Testis (tissue), 3 donors: ENCODE results near the gene TNNI2. TPM values are rescaled to one million over a fixed set of nuclear protein-coding genes. Genes with fewer than 3 reads are reported as not detected.

Experiments used
- DNase-seq: peaks from one replicate; pipeline ENCODE4 v3.0.0-alpha.2; 2019
- H3K27ac ChIP-seq, 2 donors: fragments of 200-600 bp; sonication (generic); one replicate each; pipeline ENCODE4 v1.5.1; 2019
- H3K27me3 ChIP-seq: fragments of 200-600 bp; sonication (generic); one replicate; pipeline ENCODE4 v1.5.1; 2019
- H3K36me3 ChIP-seq: fragments of 200-600 bp; sonication (generic); one replicate; pipeline ENCODE4 v1.5.1; 2017; ENCODE audit warnings: low read depth; ENCODE audit errors: missing control alignments
- H3K4me1 ChIP-seq: fragments of 200-600 bp; sonication (generic); one replicate; pipeline ENCODE4 v1.5.1; 2019
- H3K4me3 ChIP-seq, 2 donors: fragments of 200-600 bp; sonication (generic); one replicate each; pipeline ENCODE4 v1.5.1; 2017 to 2019
- H3K9me3 ChIP-seq: fragments of 200-600 bp; sonication (generic); one replicate; pipeline ENCODE4 v1.5.1; 2017
- CTCF ChIP-seq, 3 experiments: fragments of 450-650 bp in 2 of 3; fragments of 200-600 bp in 1 of 3; sonication (generic) in 1 of 3; IDR thresholded peaks; one replicate each; pipeline ENCODE4 v1.5.1; 2016 to 2019; ENCODE audit warnings: antibody characterized with exemption in 3 of 3, mild to moderate bottlenecking in 2 of 3, moderate library complexity in 1 of 3
- POLR2A ChIP-seq: fragments of 450-650 bp; IDR thresholded peaks from one replicate; pipeline ENCODE4 v1.6.1; 2017; ENCODE audit warnings: antibody characterized with exemption, mild to moderate bottlenecking, moderate library complexity
- WGBS, 2 donors: methylation state at CpG; one replicate each; pipeline ENCODE4 v1.1.5; 2018; 5-methylcytosine and 5-hydroxymethylcytosine counted together
- intact Hi-C: fragments of 100-400 bp; cut with DNase I; formaldehyde crosslinking; loops from one replicate; pipeline ENCODE4 v1.15.1; 2023; ENCODE audit warnings: low total_unique reads
- polyA plus RNA-seq: library from polyadenylated mRNA; stranded (reverse); fragments of 350-450 nt; fragmentation: Illumina TruSeq; extraction: RNeasy Lipid Tissue Mini Kit (QIAGEN cat#74804); gene quantifications from one replicate; pipeline ENCODE4 v1.2.3, GENCODE V29; 2014; ENCODE audit warnings: low read depth, low replicate concordance; ENCODE audit not compliant: insufficient read depth
- total RNA-seq, 2 donors: library from RNA; depleted of rRNA; stranded (reverse); fragments of >200 nt; gene quantifications; one replicate each; pipeline ENCODE4 v1.2.3, GENCODE V29; 2016

Gene TNNI2
- total and polyA plus RNA-seq, 3 donors from 2014 or later, result 8.6 TPM; not detected in 2

- Histone ChIP-seq H3K36me3 (no peaks in the 10 kb centered on the region), H3K27ac (no peak overlapping the region), H3K9me3 (no peaks in the 10 kb centered on the region), H3K27me3 (no peaks in the 10 kb centered on the region), H3K4me1 (peaks cover 21% of the 10 kb centered on the region), H3K4me3 (no peak overlapping the region)
- 86 to 98% methylated on average over 8 to 14 of the region's 14 CpGs for WGBS, 2 donors
- intact Hi-C loops, result no loop called here
- no peak for DNase-seq
- TF ChIP-seq CTCF (IDR thresholded peaks at IDR 0.05) (no peak), POLR2A (no peak)
Observed at GRCh38 chr11:1862588-1863351, 24.0 kb downstream of the TNNI2 start.

GRCh38 chr11:1863352-1864216, 24.8 kb downstream of the TNNI2 start:
- peaks cover 21% of the 10 kb centered on the region for H3K4me1 ChIP-seq
- WGBS, 2 donors, result 31 to 43% methylated on average over 19 to 27 of the region's 27 CpGs
- H3K4me3 ChIP-seq, result no peak overlapping the region
- DNase-seq, result peak; percentile 80
- H3K9me3 ChIP-seq, result no peaks in the 10 kb centered on the region
- no peaks in the 10 kb centered on the region for H3K36me3 ChIP-seq
- intact Hi-C loops, result no loop called here
- peak overlapping the region; percentile 52 to 82 for H3K27ac ChIP-seq
- H3K27me3 ChIP-seq, result no peaks in the 10 kb centered on the region
- TF ChIP-seq POLR2A (no peak), CTCF (IDR thresholded peaks at IDR 0.05) (no peak)

GRCh38 chr11:1864231-1864630, 25.4 kb downstream of the TNNI2 start:
- intact Hi-C loops, result no loop called here
- Histone ChIP-seq H3K27ac (peak overlapping the region; percentile 52 to 82), H3K36me3 (no peaks in the 10 kb centered on the region), H3K9me3 (no peaks in the 10 kb centered on the region), H3K27me3 (no peaks in the 10 kb centered on the region), H3K4me3 (no peak overlapping the region), H3K4me1 (peaks cover 21% of the 10 kb centered on the region)
- no peak for DNase-seq
- TF ChIP-seq POLR2A (no peak), CTCF (IDR thresholded peaks at IDR 0.05) (no peak)
- 34 to 38% methylated on average over 18 of the region's 18 CpGs for WGBS, 2 donors

GRCh38 chr11:1864831-1865665, 26.3 kb downstream of the TNNI2 start:
- Histone ChIP-seq H3K4me3 (no peak overlapping the region), H3K36me3 (no peaks in the 10 kb centered on the region), H3K9me3 (no peaks in the 10 kb centered on the region), H3K4me1 (peaks cover 21% of the 10 kb centered on the region), H3K27ac (peak overlapping the region; percentile 52 to 82), H3K27me3 (no peaks in the 10 kb centered on the region)
- 78% methylated on average over 25 to 30 of the region's 30 CpGs for WGBS, 2 donors
- no peak for DNase-seq
- TF ChIP-seq POLR2A (no peak), CTCF (IDR thresholded peaks at IDR 0.05) (no peak)
- intact Hi-C loops, result no loop called here
